HCT116 (cell line): ENCODE results near the gene PPM1F. TPM values are rescaled to one million over a fixed set of nuclear protein-coding genes. Genes with fewer than 3 reads are reported as not detected.

ENCODE experiments used
- ATAC-seq: fragments of 200-7000 bp; cut with Tn5 transposase; 2 replicates; pipeline ENCODE4 v1.9.1; 2020; ENCODE audit warnings: mild to moderate bottlenecking, moderate library complexity
- BruUV-seq: library from RNA; stranded (reverse); fragments of 400-500 nt; replicated peaks from 2 replicates; lab custom pipeline; 2021; lab: Mats Ljungman, UMichigan
- CTCF ChIA-PET: fragments of 300-600 bp; sonication (Branson Sonifier 250); formaldehyde crosslinking; loops from one replicate; lab custom pipeline; 2021; ENCODE audit warnings: antibody characterized with exemption; lab: Charles Lee
- POLR2A ChIA-PET: fragments of 300-600, 350-600 bp; sonication (Branson Sonifier 250); formaldehyde crosslinking; loops from one replicate; lab custom pipeline; 2021; ENCODE audit warnings: antibody characterized with exemption; lab: Charles Lee
- RAD21 ChIA-PET, 2 experiments: fragments of 300-600 bp; sonication (Branson Sonifier 250); formaldehyde crosslinking; loops; one replicate each; lab custom pipeline; 2023; ENCODE audit warnings: low total read pairs in 2 of 2; ENCODE audit not compliant: uncharacterized antibody in 2 of 2, unreplicated experiment in 2 of 2, low non-redundant PET in 1 of 2; lab: Charles Lee
- DNase-seq: peaks from one replicate; pipeline ENCODE4 v3.0.0-alpha.2; 2010; ENCODE audit warnings: low read depth, low spot score
- H2AFZ ChIP-seq: fragments of 200-600 bp; shearing (Covaris generic), sonication (generic); 2 replicates; pipeline ENCODE4 v1.6.1; 2017; ENCODE audit warnings: low read depth, mixed run types, mixed read lengths, antibody characterized with exemption, low read length; ENCODE audit not compliant: poor library complexity, severe bottlenecking
- H3K27ac ChIP-seq: 2 replicates; pipeline ENCODE4 v1.5.1; 2012; ENCODE audit warnings: low read depth, low read length
- H3K27me3 ChIP-seq: fragments of 200-600 bp; sonication (generic); 2 replicates; pipeline ENCODE4 v1.6.1; 2016; ENCODE audit warnings: mixed run types, low read length, mixed read lengths; ENCODE audit not compliant: insufficient read depth
- H3K36me3 ChIP-seq, 2 experiments: fragments of 200-500 bp in 1 of 2; fragments of 200-600 bp in 1 of 2; sonication (Bioruptor generic) in 1 of 2; sonication (generic) in 1 of 2; 2 replicates each; pipeline versions ENCODE4 v1.5.1 to v1.6.1; 2014 to 2016; ENCODE audit warnings: low read length in 2 of 2, inconsistent platforms in 1 of 2, mixed read lengths in 1 of 2, mixed run types in 1 of 2; ENCODE audit not compliant: insufficient read depth in 2 of 2, control insufficient read depth in 1 of 2
- H3K4me1 ChIP-seq, 2 experiments: fragments of 200-600 bp in 1 of 2; sonication (generic) in 1 of 2; 2 replicates each; pipeline versions ENCODE4 v1.5.1 to v1.6.1; 2012 to 2017; ENCODE audit warnings: low read length in 2 of 2, inconsistent platforms in 1 of 2, mild to moderate bottlenecking in 1 of 2, mixed read lengths in 1 of 2, mixed run types in 1 of 2, moderate library complexity in 1 of 2; ENCODE audit not compliant: insufficient read depth in 2 of 2, control insufficient read depth in 1 of 2
- H3K4me2 ChIP-seq: fragments of 200-600 bp; sonication (generic); 2 replicates; pipeline ENCODE4 v1.6.1; 2017; ENCODE audit warnings: mixed run types, low read length, mixed read lengths
- H3K4me3 ChIP-seq, 2 experiments: fragments of 200-600 bp in 1 of 2; sonication (generic) in 1 of 2; replicated peaks in 1 of 2; 2 replicates each; pipeline ENCODE4 v1.5.1; 2011 to 2016; ENCODE audit warnings: low read length in 2 of 2, control low read depth in 1 of 2, low read depth in 1 of 2, mild to moderate bottlenecking in 1 of 2, mixed read lengths in 1 of 2, mixed run types in 1 of 2
- H3K79me2 ChIP-seq: fragments of 200-600 bp; sonication (generic); 2 replicates; pipeline ENCODE4 v1.6.1; 2017; ENCODE audit warnings: mild to moderate bottlenecking, mixed run types, low read length, moderate library complexity, mixed read lengths; ENCODE audit not compliant: insufficient read depth
- H3K9ac ChIP-seq: fragments of 200-600 bp; sonication (generic); 2 replicates; pipeline ENCODE4 v1.6.1; 2016; ENCODE audit warnings: low read length, mixed read lengths
- H3K9me2 ChIP-seq: fragments of 200-600 bp; sonication (generic), shearing (Covaris generic); 2 replicates; pipeline ENCODE4 v1.6.1; 2017; ENCODE audit warnings: mixed run types, mild to moderate bottlenecking, moderate library complexity; ENCODE audit not compliant: insufficient read depth
- H3K9me3 ChIP-seq, 2 experiments: fragments of 200-500 bp in 1 of 2; fragments of 200-600 bp in 1 of 2; sonication (Bioruptor generic) in 1 of 2; sonication (generic) in 1 of 2; 2 replicates each; pipeline ENCODE4 v1.6.1; 2014 to 2017; ENCODE audit warnings: low read length in 2 of 2, mixed read lengths in 2 of 2, inconsistent platforms in 1 of 2, low read depth in 1 of 2, mild to moderate bottlenecking in 1 of 2, mixed run types in 1 of 2, moderate library complexity in 1 of 2; ENCODE audit not compliant: control insufficient read depth in 1 of 2, insufficient read depth in 1 of 2
- H4K20me1 ChIP-seq: fragments of 200-600 bp; sonication (generic), shearing (Covaris generic); 2 replicates; pipeline ENCODE4 v1.6.1; 2017; ENCODE audit warnings: mixed run types, mild to moderate bottlenecking, moderate library complexity; ENCODE audit not compliant: insufficient read depth
- ATF3 ChIP-seq: IDR thresholded peaks from 2 replicates; pipeline ENCODE4 v1.6.1; 2012
- CBX3 ChIP-seq: IDR thresholded peaks from 2 replicates; pipeline ENCODE4 v1.6.1; 2012; ENCODE audit warnings: low read depth
- EZH2phosphoT487 ChIP-seq: fragments of 200-600 bp; IDR thresholded peaks from 2 replicates; pipeline ENCODE4 v1.6.1; 2018; ENCODE audit warnings: antibody characterized with exemption, borderline replicate concordance
- JUND ChIP-seq: IDR thresholded peaks from 2 replicates; pipeline ENCODE4 v1.6.1; 2012
- MAX ChIP-seq: IDR thresholded peaks from 2 replicates; pipeline ENCODE4 v1.6.1; 2012
- POLR2A ChIP-seq: IDR thresholded peaks from 2 replicates; pipeline ENCODE4 v1.7.0; 2011; ENCODE audit warnings: borderline replicate concordance; ENCODE audit not compliant: insufficient read depth, insufficient read length; ENCODE audit errors: extremely low read depth
- RAD21 ChIP-seq: IDR thresholded peaks from 2 replicates; pipeline ENCODE4 v1.6.1; 2012; ENCODE audit warnings: low read depth, mild to moderate bottlenecking
- SIN3A ChIP-seq: IDR thresholded peaks from 2 replicates; pipeline ENCODE4 v1.6.1; 2012; ENCODE audit warnings: low read depth
- SRF ChIP-seq: IDR thresholded peaks from 2 replicates; pipeline ENCODE4 v1.6.1; 2012; ENCODE audit warnings: low read depth
- TCF7L2 ChIP-seq: IDR thresholded peaks from 2 replicates; pipeline ENCODE4 v1.7.0; 2011; ENCODE audit warnings: borderline replicate concordance, inconsistent platforms; ENCODE audit not compliant: insufficient read depth, insufficient read length; ENCODE audit errors: extremely low read depth
- ZBTB33 ChIP-seq: IDR thresholded peaks from 2 replicates; pipeline ENCODE4 v1.6.1; 2011; ENCODE audit warnings: mild to moderate bottlenecking, low read length, moderate library complexity; ENCODE audit not compliant: insufficient replicate concordance; ENCODE audit errors: extremely low read depth
- ZFX ChIP-seq: fragments of 450-650 bp; IDR thresholded peaks from 2 replicates; pipeline ENCODE4 v1.6.1; 2017
- ZNF274 ChIP-seq: fragments of 200-500 bp; sonication (Bioruptor generic); IDR thresholded peaks from 2 replicates; pipeline ENCODE4 v1.6.1; 2014; ENCODE audit warnings: mild to moderate bottlenecking, low read depth, low read length, inconsistent platforms
- intact Hi-C: fragments of 100-400 bp; cut with micrococcal nuclease; formaldehyde crosslinking; loops from 2 replicates; pipeline ENCODE4 v1.10.0; 2022
- total RNA-seq: library from RNA; stranded (reverse); gene quantifications from one replicate; pipeline ENCODE4 v1.2.1, GENCODE V29; 2021; ENCODE audit not compliant: unreplicated experiment

Gene PPM1F
- total RNA-seq, 1 experiment from 2014 or later, result 27.3 TPM

GRCh38 chr22:21904250-21904789 lies 48.3 kb downstream of the PPM1F start:
- H2AFZ ChIP-seq, result no peak overlapping the region
- H3K27me3 ChIP-seq, result no peaks in the 10 kb centered on the region
- H3K9me3 ChIP-seq, result no peaks in the 10 kb centered on the region
- ATAC-seq (no peak), DNase-seq (no peak)
- no peak overlapping the region for H3K9ac ChIP-seq
- no peaks in the 10 kb centered on the region for H3K79me2 ChIP-seq
- intact Hi-C loops, result no loop called here
- H3K27ac ChIP-seq, result no peak overlapping the region
- ChIA-PET POLR2A (no interaction called here), CTCF (no interaction called here), RAD21 (no interaction called here)
- no peaks in the 10 kb centered on the region for H3K36me3 ChIP-seq
- no TSS peak for BruUV-seq
- H3K4me1 ChIP-seq, result no peaks in the 10 kb centered on the region
- H3K4me3 ChIP-seq, result no peak overlapping the region
- no peak for TF ChIP-seq MAX
- no peak for TF ChIP-seq ATF3
- TF ChIP-seq JUND, result no peak
- TF ChIP-seq RAD21, result no peak
- no peak for TF ChIP-seq POLR2A
- no peak for TF ChIP-seq SIN3A
- no peak for TF ChIP-seq CBX3
- TF ChIP-seq ZFX, result no peak
- no peak for TF ChIP-seq ZBTB33
- TF ChIP-seq TCF7L2, result no peak
- no peak for TF ChIP-seq SRF
- TF ChIP-seq EZH2phosphoT487, result no peak
- TF ChIP-seq ZNF274, result no peak
- H4K20me1 ChIP-seq, result no peaks in the 10 kb centered on the region
- no peaks in the 10 kb centered on the region for H3K9me2 ChIP-seq
- no peak overlapping the region for H3K4me2 ChIP-seq
